NCI-H2227 (cell line): Measurements from ENCODE around the gene PLD1.
"Not testable (repeated sequence)": the region's sequence is repeated elsewhere in the genome, so short reads cannot be mapped to it uniquely, and the experiment has no call there.

Experiments used
- DNase-seq: peaks from one replicate; lab custom pipeline; 2025; ENCODE audit not compliant: unreplicated experiment; lab: John Stamatoyannopoulos, UW

The PLD1 gene

DNA sequence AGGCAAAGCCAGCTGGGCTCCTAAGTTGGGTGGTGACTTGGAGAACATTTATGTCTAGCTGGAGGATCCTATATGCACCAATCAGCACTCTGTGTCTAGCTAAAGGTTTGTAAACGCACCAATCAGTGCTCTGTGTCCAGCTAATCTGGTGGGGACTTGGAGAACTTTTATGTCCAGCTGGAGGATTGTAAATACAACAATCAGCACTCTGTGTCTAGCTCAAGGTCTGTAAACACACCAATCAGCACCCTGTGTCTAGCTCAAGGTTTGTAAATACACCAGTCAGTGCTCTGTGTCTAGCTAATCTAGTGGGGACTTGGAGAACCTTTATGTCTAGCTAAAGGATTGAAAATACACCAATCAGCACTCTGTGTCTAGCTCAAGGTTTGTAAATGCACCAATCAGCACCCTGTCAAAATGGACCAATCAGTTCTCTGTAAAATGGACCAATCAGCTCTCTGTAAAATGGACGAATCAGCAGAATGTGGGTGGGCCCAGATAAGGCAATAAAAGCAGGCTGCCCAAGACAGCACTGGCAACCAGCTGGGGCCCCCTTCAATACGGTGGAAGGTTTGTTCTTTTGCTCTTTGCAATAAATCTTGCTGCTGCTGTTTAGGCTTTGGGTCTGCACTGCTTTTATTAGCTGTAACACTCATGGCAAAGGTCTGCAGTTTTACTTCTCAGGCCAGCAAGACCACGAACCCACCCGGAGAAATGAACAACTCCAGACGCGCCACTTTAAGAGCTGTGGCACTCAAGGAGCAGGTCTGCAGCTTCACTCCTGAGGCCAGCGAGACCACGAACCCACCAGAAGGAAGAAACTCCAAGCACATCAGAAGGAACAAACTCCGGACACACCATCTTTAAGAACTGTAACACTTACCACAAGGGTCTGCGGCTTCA is 63.7 kb downstream of the PLD1 start:
- DNase-seq, result not testable (repeated sequence)

DNA sequence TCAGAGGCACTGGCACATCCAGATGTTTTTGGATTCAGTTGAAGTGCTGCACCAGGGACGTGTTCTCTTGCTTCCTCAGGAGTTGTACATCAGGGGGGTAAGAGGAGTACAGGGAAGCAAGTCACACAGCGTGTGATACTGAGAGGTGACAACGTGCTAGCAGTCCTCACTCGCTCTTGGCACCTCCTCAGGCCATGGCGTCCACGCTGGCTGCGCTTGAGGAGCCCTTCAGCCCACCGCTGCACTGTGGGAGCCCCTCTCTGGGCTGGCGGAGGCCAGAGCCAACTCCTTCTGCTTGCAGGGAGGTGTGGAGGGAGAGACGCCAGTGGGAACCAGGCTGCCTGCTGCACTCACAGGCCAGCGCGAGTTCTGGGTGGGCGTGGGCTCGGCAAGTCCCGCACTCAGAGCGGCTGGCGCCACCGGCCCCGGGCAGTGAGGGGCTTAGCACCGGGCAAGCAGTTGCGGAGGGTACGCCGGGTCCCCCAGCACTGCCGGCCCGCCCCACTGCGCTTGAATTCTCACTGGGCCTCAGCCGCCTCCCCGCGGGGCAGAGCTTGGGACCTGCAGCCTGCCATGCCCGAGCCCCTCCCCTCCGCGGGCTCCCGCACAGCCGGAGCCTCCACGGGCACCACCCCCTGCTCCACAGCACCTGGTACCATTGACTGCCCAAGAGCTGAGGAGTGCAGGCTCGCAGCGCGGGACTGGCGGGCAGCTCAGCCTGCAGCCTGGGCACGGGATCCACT is 64.5 kb downstream of the PLD1 start:
- no peak for DNase-seq

DNA sequence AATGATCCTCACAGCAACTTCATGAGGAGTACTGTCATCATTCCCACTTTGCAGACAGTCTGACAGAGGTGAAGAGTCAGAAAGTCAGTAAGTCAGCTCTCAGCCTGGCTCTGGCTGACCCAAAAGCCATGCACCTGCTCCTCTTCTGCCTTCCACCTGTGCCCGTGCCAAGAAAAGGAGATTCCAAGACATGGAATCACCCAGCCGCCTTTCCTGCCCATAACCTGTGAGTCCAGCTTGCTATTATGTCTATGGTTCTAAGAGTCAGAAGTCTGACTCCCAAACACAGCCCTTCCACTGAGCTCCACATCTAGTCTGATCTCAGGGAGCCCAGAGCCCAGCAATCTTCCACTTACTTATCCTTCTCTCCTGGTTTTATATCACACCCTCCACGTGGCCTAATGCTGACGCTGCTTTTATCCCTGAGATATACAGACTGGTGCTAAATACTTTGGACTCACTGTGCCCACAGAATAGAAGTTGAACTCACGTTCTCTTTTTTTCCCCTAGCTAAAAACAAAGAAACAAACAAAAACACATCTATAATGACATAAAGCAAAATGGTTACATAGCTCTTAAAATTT is 66.0 kb downstream of the PLD1 start:
- DNase-seq, result no peak

GRCh38 chr3:171743327-171744157 is 66.7 kb downstream of the PLD1 start:
- DNase-seq, result no peak

- DNase-seq, result peak; percentile 38
Observed at GRCh38 chr3:171741377-171741776, 68.9 kb downstream of the PLD1 start.

DNA sequence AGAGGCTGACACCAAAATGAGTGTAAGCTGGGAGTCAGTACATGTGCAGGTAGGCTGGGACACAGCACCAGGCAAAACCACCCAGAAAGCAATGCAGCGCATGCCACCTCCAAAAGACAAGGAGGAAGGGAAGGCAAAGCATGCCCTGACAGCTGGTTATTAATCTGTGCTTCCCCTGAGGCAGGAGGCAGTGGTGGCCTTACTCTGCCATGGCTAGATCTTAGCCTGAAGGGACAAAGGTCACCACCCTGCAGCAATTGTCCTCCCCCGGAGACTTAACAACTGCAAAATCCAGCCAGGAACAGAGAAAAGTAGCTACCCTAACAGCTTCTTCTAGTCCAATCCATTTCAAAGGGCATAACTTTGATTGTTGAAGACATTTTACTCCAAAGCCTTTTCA is 73.7 kb downstream of the PLD1 start:
- no peak for DNase-seq

- DNase-seq, result no peak
Observed at GRCh38 chr3:171733561-171733960, 76.7 kb downstream of the PLD1 start.

DNA sequence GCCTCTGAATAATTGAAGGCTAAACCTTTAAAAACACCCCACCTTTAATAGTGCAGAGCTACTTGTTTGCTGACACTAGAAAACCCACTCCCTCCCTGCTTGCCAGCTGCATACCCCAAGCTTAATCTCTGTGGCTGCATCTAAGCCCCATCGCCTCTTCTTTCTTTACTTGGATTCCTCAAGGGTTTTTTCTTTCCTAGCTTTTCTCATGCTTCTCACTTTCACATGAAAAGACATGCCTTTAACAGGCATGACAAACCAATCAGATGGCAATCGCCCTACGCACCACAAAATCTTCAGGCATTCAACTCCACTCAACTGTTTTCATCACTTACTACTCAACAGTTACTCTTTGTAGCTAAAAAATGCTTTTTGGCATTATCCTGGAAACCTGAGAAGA is 77.5 kb downstream of the PLD1 start:
- no peak for DNase-seq

- no peak for DNase-seq
Observed at GRCh38 chr3:171731691-171732090, 78.6 kb downstream of the PLD1 start.

DNA sequence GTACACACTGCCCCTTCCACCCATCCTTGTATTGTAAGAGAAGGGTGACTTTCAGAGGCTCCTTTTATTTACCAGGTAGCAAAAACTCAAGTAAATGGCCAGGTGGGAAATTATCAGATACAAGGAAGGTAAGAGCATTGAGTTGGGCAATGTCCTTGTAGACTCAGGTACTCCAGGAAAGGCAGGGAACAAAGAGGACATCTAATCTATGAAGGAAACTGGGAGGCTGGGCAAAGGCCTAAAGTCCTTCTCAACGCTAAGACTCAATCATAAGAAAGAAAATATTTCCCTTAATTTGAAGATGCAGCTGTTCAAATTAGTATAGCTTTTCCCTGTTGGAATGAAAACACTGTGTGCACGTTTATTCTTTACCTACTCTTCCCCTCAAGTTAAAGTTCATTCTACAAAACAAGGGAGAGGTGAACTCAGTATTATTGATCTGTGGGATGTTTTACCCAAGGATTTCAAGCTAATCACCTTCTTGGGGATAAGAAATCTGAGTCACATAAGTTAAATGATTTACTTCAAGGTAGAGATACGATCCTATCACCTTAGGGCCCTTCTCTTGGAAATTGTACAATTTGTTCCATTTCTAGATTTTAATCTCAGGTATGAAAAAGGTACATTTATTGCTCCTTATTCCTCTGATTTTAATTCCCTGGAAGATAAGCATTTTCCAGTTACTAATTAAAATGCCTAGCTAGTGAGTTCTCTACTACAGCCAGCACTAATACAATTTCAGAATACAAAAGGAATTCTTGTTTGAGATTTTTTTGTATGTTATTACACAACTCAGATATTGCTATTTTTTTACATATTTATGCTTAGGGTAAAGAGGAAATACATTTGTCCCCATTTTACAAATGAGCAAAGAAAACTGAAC is 80.6 kb downstream of the PLD1 start:
- DNase-seq, result no peak

DNA sequence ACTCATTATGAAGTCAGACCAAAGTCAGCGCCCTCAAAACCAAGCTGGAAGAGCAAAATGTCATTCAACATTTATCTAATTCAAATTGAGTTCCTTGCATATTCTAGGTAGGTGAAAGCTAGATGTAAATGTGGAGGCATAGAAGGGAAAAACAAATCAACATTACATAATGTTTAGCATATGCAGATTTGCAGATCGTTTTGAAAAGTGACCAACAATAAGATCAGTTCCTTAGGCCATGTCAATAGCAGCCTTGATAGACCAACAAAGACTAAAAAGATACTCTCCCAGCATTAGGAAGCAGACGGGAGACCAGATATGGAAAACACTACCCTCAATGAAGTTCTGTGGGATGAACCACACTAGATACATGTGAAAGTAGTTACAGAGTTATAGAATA is 83.0 kb downstream of the PLD1 start:
- DNase-seq, result no peak

DNA sequence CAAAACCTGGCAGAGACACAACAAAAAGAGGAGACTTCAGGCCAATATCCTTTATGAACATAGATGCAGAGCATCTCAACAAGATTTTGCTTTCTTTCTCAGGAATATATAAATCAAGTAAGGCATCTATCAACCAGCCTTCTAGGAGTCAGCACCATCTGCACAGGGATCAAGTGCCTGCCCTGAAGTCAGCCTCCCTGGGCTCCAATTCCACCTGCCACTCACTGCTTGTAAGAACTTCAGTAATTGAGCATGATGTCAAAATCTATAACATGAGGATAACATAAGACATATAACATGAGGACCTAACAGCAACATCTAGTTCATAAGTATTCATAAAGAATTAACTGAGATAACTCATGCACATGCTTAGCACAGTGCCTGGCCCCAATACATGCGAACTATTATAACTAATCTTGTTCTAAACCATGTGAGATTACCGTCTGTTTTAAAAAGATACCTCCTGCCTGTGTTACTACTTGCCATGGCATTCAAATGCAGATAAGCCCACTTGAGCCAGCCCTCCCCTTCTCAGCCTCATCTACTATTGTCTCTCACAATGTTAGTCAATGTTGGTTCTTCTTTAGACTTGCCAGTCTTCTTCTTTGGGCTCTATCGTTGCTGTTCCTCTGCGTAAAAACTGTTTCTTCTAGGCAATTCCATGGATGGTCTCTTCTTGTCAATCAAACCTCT is 91.6 kb downstream of the PLD1 start:
- no peak for DNase-seq

DNA sequence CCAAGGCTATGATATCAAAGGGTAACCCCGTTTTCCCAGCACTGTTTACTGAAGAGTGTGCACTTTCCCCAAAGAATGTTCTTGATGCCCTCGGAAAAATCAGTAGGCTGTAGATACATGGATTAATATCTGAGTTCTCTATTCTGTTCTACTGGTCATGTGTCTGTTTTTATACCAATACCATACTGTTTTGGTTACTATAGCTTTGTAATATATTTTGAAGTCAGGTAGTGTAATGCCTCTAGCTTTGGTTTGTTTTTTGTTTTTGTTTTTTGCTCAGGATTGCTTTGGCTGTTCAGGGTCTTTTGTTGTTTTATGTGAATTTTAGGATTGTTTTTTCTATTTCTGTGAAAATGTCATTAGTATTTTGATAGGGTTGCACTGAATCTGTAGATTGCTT is 95.1 kb downstream of the PLD1 start:
- DNase-seq, result no peak

DNA sequence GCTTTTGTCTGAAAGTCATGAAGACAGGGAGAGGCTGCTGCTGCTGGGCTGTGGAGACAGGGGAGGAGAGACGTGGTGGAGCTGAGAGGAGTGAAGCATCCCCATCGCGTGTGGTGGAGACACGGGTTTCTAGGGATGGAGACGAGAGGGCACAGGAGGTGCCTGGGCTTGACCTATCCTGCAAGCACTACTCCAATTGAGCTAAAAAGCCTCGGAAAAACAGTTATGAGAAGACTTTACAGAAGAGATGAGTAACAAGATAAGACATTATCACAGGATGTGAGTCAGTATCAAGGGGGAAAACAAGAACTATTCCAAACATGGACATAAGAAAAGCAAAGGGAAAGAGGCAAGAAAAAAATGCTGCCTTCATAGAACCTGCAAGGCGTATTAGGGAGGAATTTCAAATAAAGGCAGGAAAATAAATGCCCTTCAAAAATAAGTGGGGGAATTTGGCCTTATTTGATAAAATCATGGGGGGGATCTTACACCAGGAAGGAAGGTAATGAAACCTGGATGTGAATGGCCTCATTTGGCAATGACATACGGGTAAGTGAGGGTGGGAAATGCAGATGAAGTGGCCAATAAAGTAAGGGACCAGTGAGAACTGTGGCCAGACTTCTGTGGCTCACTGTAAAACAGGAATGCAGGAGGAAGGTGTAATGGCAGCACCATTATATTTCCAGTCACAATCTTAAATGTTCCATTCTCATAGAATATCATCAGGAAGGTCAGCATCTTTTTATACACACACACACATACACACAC is 97.9 kb downstream of the PLD1 start:
- no peak for DNase-seq

DNA sequence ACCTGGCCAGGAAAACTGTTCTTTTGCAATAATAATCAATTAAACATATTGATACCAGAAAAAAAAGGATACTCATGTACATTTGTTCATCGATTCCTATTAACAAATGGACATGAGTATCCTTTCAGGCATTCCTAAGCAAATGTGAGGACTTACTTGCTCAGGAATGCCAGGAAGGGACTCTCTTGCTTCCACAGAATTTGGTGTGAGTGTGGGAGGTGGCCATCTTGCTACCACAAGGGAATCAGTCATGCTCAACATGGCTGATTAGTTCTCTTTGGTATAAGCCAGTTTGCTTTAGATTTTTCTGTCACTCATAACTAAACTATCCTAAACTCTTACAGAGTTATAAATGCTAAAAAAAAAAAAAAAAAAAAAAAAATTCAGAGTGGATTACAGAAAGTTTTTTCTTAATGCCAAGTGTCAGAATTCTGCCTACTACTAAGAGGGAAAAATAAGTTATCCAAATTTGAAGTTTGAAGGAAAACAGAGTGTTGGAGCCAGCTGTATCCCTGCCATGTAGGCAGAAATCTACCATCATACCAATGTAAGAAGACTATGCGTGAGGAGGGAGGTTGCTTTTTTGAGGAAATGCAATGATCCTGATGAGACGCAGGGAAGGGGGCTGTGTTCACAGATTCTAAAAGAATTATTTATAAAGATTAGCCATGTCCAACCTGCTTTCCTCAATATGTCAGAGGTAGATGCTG is 98.7 kb downstream of the PLD1 start:
- no peak for DNase-seq

DNA sequence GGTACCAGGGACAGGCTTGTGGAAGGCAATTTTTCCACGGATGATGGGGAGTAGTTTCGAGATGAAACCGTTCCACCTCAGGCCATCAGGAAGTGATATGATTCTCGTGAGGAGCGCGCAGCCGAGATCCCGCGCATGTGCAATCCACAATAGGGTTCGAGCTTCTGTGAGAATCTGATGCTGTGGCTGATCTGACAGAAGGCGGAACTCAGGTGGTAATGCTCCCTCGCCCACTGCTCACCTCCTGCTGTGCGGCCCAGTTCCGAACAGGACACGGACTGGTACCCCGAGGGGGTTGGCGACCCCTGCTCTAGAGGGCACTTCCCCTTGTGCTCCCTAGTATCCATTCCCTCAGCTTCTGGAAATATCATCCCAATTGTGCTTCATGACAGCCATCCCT is 99.9 kb downstream of the PLD1 start:
- DNase-seq, result no peak

GRCh38 chr3:171704814-171705213 is 105.5 kb downstream of the PLD1 start:
- DNase-seq, result no peak

DNA sequence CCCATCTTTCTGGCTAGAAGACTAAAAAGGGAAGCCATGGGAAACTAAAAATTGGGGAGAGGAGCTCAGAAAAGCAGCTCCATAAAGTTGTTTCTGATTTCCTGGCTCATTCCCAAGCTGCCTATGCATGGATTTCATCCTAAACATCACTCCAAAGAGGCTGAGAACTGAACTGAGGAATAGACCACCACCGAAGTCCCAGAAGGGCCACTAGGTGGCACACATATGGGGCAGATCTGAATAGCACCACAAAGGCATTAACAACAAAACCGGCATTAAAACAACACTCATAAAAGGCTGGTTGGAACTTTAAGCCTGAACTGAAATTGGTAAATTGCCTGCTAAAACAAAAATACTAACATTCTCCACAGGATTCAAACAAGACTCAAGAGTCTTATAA is 106.3 kb downstream of the PLD1 start:
- peak; percentile 4 for DNase-seq
